HG03135 (cell line): Measurements from ENCODE around the gene CDH13.
"Not testable (repeated sequence)": the region's sequence is repeated elsewhere in the genome, so short reads cannot be mapped to it uniquely, and the experiment has no call there.

Experiments
- ATAC-seq: cut with Tn5 transposase; IDR thresholded peaks from one replicate; pipeline ENCODE4 v1.9.1; 2021; ENCODE audit warnings: mild to moderate bottlenecking, moderate library complexity; ENCODE audit not compliant: unreplicated experiment

Gene CDH13

GRCh38 chr16:82926500-82926899, 299.7 kb downstream of the CDH13 start:
- no peak for ATAC-seq

GRCh38 chr16:82933933-82934332, 307.2 kb downstream of the CDH13 start:
- ATAC-seq = not testable (repeated sequence)

GRCh38 chr16:82935766-82936165, 309.0 kb downstream of the CDH13 start:
- no peak for ATAC-seq

GRCh38 chr16:82936941-82937551, 310.3 kb downstream of the CDH13 start:
- no peak for ATAC-seq

- ATAC-seq = no peak
These were observed 311.3 kb downstream of the CDH13 start for GRCh38 chr16:82937926-82938520.

- ATAC-seq = no peak
These were observed 316.6 kb downstream of the CDH13 start for GRCh38 chr16:82943371-82943770.

- ATAC-seq = no peak
These were observed 318.8 kb downstream of the CDH13 start for GRCh38 chr16:82945420-82946101.

- ATAC-seq = no peak
These were observed 320.9 kb downstream of the CDH13 start for GRCh38 chr16:82947698-82948097.

GRCh38 chr16:82949016-82949415, 322.2 kb downstream of the CDH13 start:
- no peak for ATAC-seq

GRCh38 chr16:82953517-82953916, 326.7 kb downstream of the CDH13 start:
- no peak for ATAC-seq

GRCh38 chr16:82954224-82954929, 327.6 kb downstream of the CDH13 start:
- no peak for ATAC-seq

GRCh38 chr16:82955741-82956348, 329.1 kb downstream of the CDH13 start:
- no peak for ATAC-seq

- no peak for ATAC-seq
These were observed 330.4 kb downstream of the CDH13 start for GRCh38 chr16:82957212-82957611.

GRCh38 chr16:82960918-82961317, 334.1 kb downstream of the CDH13 start:
- no peak for ATAC-seq

GRCh38 chr16:82963653-82964052, 336.9 kb downstream of the CDH13 start:
- no peak for ATAC-seq

- no peak for ATAC-seq
These were observed 339.0 kb downstream of the CDH13 start for GRCh38 chr16:82965808-82966207.

- ATAC-seq = no peak
These were observed 340.7 kb downstream of the CDH13 start for GRCh38 chr16:82967424-82967823.

- ATAC-seq = no peak
These were observed 344.4 kb downstream of the CDH13 start for GRCh38 chr16:82971126-82971525.

GRCh38 chr16:82972331-82972919, 345.7 kb downstream of the CDH13 start:
- no peak for ATAC-seq

GRCh38 chr16:82979406-82980111, 352.8 kb downstream of the CDH13 start:
- ATAC-seq = no peak
